ENCODE data around the gene PRSS50.

Gene PRSS50

DNA sequence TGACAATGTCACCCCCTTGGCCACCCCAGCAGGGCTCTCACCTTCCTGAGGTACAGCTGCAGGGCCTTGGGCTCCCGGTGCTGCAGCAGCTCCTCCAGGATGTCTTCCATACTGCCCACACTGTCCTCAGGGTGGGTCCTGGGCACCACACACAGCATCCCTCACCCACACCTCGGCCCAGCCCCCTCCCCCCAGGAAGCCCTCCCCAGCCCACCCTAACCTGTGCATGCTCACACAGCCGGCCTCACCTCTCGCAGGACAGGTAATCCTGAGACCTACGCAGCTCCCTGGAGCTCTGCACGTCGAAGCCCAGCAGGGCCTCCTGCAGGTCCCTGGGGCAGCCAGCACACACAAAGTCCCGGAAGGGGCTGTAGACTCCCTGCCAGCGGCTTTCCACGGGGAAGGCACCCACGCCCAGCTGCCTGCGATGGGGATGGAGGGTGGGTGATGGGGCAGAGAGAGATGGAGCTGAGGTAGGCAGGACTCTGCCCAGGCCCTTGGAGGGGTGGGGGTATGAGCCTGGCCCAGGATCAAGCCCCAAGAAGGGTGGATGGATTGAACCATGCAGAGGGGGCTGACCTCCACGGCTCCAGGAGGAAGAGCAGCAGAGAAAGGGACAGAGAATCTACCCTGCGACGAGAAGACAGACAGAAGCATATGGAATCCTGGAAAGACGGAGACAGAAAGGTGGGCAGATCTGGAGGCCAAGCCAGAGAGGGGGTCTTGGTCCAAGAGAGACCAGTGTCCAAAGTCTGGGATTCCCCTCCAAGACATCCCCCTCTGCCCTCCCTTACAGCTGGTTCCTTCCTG, 40.9 kb downstream of the PRSS50 start:
- Histone ChIP-seq H3K4me1 (ENCODE audit: insufficient read depth, low read length) (no peaks in the 10 kb centered on the region), H3K27me3 (ENCODE audit: insufficient read depth, low read length) (no peaks in the 10 kb centered on the region), H3K36me3 (ENCODE audit: insufficient read depth, low read depth, low read length) (no peaks in the 10 kb centered on the region), H3K9me3 (ENCODE audit: insufficient read depth, low read depth, low read length) (no peaks in the 10 kb centered on the region), H3K4me3 (ENCODE audit: low read length) (no peak overlapping the region), H3K27ac (ENCODE audit: low read length) (no peak overlapping the region), H3K9ac (ENCODE audit: low read depth, low read length) (no peak overlapping the region)

DNA sequence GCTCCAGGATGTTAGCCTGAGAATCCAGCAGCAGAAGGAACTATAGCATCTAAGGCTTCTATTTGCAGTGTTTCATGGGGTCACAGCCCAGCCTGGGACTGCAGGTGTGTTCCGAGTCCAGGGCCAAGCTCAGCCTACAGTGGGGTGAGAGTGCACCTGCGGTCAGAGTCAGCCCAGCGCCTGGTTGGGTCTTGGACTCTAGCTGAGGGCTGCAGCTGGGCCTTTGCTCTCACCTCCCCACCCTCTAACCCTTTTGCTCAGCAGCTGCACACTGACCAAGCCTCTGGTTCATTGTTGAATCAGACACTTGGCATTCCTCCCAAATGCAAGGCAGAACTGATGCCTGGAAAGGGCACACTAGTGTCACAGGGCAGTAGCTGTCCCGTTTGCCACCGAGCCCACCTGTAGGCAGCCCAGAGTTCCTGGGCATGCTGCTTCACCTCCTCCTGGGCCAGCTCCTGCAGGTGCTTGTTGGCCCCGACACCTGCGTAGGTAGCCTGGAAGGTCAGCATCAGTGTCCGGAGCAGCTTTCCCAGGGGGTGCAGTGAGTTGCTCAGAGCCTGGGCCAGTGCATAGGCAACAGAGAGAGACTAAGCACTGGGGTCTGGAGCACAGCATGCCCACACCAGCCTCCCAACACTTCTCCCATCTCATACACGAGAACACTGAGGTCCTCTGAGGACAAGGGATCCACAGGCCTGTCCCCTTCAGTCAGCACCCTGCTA, 41.7 kb downstream of the PRSS50 start:
- no peak overlapping the region for H3K27ac ChIP-seq (ENCODE audit: low read length)
- no peaks in the 10 kb centered on the region for H3K36me3 ChIP-seq (ENCODE audit: insufficient read depth, low read depth, low read length)
- H3K9ac ChIP-seq (ENCODE audit: low read depth, low read length): no peak overlapping the region
- no peaks in the 10 kb centered on the region for H3K9me3 ChIP-seq (ENCODE audit: insufficient read depth, low read depth, low read length)
- H3K4me3 ChIP-seq (ENCODE audit: low read length): no peak overlapping the region
- no peaks in the 10 kb centered on the region for H3K4me1 ChIP-seq (ENCODE audit: insufficient read depth, low read length)
- H3K27me3 ChIP-seq (ENCODE audit: insufficient read depth, low read length): no peaks in the 10 kb centered on the region

DNA sequence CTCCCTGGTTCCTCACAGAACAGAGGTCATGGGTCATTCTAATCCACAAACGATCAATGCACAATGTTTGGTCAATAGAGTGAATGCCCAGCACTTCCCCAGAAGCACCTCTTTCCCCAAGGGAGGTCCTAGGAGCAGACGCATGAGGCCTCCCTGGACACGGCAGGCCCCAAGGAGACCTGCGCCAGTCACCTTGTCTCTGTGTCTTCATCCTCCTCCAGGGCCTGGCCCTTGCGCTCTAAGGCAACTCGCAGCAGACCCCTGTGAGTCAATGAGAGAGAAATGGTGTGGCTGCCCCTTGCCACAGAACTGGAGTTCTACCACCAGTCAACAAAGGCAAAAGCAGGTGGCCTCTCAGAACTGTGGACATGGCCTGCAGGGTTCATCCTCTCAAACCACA, 42.2 kb downstream of the PRSS50 start:
- no peak overlapping the region for H3K27ac ChIP-seq (ENCODE audit: low read length)
- no peaks in the 10 kb centered on the region for H3K9me3 ChIP-seq (ENCODE audit: insufficient read depth, low read depth, low read length)
- H3K9ac ChIP-seq (ENCODE audit: low read depth, low read length): no peak overlapping the region
- H3K4me3 ChIP-seq (ENCODE audit: low read length): no peak overlapping the region
- no peaks in the 10 kb centered on the region for H3K4me1 ChIP-seq (ENCODE audit: insufficient read depth, low read length)
- no peaks in the 10 kb centered on the region for H3K36me3 ChIP-seq (ENCODE audit: insufficient read depth, low read depth, low read length)
- H3K27me3 ChIP-seq (ENCODE audit: insufficient read depth, low read length): no peaks in the 10 kb centered on the region

DNA sequence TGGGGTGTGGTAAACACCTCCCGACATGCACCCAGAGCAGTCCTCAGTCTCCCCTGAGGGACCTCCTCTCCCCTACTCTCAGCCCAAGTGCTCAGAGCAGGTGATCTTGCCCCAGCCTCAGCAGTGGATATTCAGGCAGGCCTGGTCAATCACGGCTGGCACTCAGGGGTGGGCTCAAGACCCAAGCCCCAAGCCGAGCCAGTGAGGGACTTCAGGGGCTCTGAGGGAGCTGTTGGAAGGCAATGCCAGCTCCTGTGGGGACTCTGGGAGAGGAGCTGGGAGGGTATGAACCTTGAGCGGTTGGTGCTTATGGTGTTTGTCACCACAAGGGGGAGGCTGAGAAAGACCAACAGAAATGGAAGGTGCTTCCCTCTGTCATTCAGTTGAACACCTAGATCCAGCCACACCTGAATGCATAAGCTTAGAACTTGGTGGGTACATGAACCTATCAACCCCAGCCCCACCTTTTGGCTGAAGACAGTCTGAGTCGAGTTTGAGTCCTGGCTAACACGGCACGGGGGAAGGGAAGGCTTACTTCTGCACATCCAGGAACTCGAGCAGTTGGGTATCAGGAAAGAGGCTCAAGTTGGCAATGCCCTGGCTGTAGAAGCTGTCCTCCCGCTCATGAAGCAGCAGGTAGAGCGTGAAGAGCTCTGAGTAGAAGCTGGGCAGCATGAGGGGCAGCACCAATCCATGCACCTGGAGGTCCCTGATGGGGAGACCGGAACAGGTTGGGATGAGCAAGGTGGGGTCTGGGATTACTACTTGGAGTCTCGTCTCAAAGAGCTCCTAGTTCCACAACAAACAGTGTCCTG, 43.4 kb downstream of the PRSS50 start:
- Histone ChIP-seq H3K9me3 (ENCODE audit: insufficient read depth, low read depth, low read length) (no peaks in the 10 kb centered on the region), H3K4me3 (ENCODE audit: low read length) (no peak overlapping the region), H3K27me3 (ENCODE audit: insufficient read depth, low read length) (no peaks in the 10 kb centered on the region), H3K27ac (ENCODE audit: low read length) (no peak overlapping the region), H3K4me1 (ENCODE audit: insufficient read depth, low read length) (no peaks in the 10 kb centered on the region), H3K9ac (ENCODE audit: low read depth, low read length) (no peak overlapping the region), H3K36me3 (ENCODE audit: insufficient read depth, low read depth, low read length) (no peaks in the 10 kb centered on the region)

DNA sequence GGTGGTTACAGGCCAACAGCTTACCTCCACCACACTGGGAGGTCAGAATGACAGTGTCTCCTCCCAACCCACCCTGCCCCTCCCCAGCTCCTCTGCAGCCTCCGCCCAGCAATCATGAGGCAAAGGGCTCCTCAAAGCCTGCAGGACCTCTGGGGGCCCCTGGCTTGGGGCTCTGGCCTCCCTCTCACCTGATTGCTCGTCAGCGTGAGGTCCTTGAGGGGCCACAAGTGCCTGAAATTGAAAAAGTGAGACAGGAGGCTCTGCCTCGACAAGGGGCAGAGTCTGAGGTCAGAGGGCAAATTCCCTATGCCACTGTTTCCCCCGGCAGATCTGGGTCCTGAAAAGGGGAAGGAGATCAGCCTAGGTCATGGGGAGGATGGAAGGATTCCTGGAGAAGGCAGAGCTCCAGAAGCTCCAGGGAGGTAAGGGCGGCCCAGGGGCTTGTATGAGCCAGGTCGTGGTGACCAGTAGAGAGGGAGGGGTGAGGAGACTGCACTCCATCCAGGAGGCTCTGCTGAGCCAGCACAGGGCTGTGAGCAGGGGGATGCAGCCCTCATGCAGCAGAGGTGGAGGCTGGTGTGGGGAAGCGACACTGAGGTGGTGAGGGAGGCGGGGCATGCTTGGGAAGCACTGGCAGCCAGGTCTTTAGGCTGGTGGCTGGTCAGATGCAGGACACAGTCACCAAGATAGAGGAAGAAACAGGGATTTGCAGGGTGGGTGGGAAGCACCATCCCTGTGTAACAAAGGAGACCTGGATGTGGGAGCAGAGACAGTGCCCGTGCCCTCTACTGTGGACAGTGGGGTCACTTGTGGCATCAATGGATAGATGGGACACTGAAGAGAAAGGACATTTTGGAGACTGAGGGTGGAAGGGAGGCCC, 44.3 kb downstream of the PRSS50 start:
- H3K4me3 ChIP-seq (ENCODE audit: low read length): no peak overlapping the region
- H3K9ac ChIP-seq (ENCODE audit: low read depth, low read length): no peak overlapping the region
- no peaks in the 10 kb centered on the region for H3K9me3 ChIP-seq (ENCODE audit: insufficient read depth, low read depth, low read length)
- no peaks in the 10 kb centered on the region for H3K36me3 ChIP-seq (ENCODE audit: insufficient read depth, low read depth, low read length)
- no peak overlapping the region for H3K27ac ChIP-seq (ENCODE audit: low read length)
- H3K4me1 ChIP-seq (ENCODE audit: insufficient read depth, low read length): no peaks in the 10 kb centered on the region
- no peaks in the 10 kb centered on the region for H3K27me3 ChIP-seq (ENCODE audit: insufficient read depth, low read length)

DNA sequence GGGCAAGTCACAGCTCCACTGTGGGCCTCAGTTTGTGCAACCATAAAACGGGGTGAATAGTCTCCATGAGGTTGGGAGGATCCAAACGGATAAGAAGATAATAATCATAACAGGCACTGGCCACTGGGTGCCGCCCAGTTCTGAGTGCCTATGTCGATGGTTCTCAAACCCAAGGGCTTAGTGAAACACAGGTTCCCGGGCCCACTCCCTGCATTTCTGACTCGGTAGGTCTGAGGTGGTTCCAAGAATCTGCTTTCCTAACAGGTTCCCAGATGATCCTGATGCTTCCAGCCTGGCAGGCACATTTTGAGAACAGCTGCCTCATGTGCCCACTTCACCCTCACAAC, 45.3 kb downstream of the PRSS50 start:
- H3K4me3 ChIP-seq (ENCODE audit: low read length): no peak overlapping the region
- H3K27me3 ChIP-seq (ENCODE audit: insufficient read depth, low read length): no peaks in the 10 kb centered on the region
- no peaks in the 10 kb centered on the region for H3K9me3 ChIP-seq (ENCODE audit: insufficient read depth, low read depth, low read length)
- H3K9ac ChIP-seq (ENCODE audit: low read depth, low read length): no peak overlapping the region
- no peaks in the 10 kb centered on the region for H3K4me1 ChIP-seq (ENCODE audit: insufficient read depth, low read length)
- no peaks in the 10 kb centered on the region for H3K36me3 ChIP-seq (ENCODE audit: insufficient read depth, low read depth, low read length)
- H3K27ac ChIP-seq (ENCODE audit: low read length): no peak overlapping the region

DNA sequence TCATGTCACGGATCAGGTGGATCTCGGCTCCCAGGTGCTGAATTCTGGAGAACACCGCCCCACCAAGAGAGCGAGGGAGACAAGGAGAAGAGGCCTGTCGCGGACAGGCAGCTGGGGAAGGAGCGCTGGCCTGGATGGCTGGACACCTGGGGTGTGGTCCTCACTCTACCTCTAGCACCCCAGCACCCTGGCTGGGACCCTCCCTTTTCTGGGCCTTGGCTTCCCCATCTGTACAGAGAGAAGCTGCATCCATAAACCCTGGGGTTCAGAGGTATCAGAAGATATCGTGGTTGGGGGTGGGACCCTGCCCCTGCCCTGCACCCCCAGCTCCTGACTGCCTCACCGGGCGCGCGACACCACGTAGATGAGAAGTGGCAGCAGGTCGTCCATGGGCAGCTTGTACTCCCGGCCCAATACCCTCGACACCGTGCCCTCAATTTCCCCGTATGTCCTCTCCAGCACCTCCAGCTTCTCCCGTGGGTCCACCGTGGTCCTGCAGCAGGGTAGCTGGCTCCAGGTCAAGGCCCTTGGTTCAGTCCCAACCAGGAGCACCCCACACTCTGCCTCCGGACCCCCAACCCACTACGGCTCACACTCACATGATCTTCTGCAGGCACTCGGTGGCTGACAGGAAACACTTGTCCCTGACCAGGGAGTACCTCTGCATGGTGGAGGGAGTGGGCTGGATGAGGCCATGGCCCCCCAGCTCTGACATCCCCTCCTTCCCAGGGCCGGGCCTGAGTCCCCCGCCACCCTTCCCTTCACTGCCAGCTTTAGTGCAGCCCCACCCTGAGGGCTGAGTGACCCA, 45.9 kb downstream of the PRSS50 start:
- no peaks in the 10 kb centered on the region for H3K9me3 ChIP-seq (ENCODE audit: insufficient read depth, low read depth, low read length)
- H3K4me3 ChIP-seq (ENCODE audit: low read length): no peak overlapping the region
- H3K36me3 ChIP-seq (ENCODE audit: insufficient read depth, low read depth, low read length): no peaks in the 10 kb centered on the region
- no peaks in the 10 kb centered on the region for H3K4me1 ChIP-seq (ENCODE audit: insufficient read depth, low read length)
- no peak overlapping the region for H3K9ac ChIP-seq (ENCODE audit: low read depth, low read length)
- no peak overlapping the region for H3K27ac ChIP-seq (ENCODE audit: low read length)
- no peaks in the 10 kb centered on the region for H3K27me3 ChIP-seq (ENCODE audit: insufficient read depth, low read length)

DNA sequence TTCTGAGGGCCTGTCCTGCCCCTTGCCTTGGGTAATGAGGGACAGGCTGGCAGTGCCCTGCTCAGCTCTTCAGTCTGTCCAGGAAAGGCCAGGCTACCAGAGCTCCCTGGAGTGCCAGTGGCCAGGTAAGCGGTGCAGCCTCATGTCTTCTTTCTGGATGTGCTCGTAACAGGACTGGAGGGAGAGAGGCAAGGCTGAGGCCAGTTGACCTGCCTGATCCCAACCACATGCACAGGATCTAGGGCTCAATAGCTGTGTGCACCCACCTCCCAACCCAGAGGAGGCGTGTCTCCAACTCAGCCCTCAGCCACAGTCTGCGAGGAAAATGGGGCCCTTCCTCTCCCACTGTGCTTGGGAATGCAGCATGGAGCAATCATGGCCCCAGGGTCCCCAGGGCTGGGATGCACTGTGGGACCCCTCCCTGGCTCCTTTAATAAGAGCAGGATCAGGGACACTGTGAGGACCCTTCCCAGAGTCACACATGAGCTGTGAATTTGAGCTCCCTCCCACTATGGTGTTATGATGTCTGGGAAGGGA, 46.7 kb downstream of the PRSS50 start:
- H3K27me3 ChIP-seq (ENCODE audit: insufficient read depth, low read length): no peaks in the 10 kb centered on the region
- H3K36me3 ChIP-seq (ENCODE audit: insufficient read depth, low read depth, low read length): no peaks in the 10 kb centered on the region
- no peak overlapping the region for H3K4me3 ChIP-seq (ENCODE audit: low read length)
- no peak overlapping the region for H3K27ac ChIP-seq (ENCODE audit: low read length)
- no peaks in the 10 kb centered on the region for H3K4me1 ChIP-seq (ENCODE audit: insufficient read depth, low read length)
- no peak overlapping the region for H3K9ac ChIP-seq (ENCODE audit: low read depth, low read length)
- no peaks in the 10 kb centered on the region for H3K9me3 ChIP-seq (ENCODE audit: insufficient read depth, low read depth, low read length)

DNA sequence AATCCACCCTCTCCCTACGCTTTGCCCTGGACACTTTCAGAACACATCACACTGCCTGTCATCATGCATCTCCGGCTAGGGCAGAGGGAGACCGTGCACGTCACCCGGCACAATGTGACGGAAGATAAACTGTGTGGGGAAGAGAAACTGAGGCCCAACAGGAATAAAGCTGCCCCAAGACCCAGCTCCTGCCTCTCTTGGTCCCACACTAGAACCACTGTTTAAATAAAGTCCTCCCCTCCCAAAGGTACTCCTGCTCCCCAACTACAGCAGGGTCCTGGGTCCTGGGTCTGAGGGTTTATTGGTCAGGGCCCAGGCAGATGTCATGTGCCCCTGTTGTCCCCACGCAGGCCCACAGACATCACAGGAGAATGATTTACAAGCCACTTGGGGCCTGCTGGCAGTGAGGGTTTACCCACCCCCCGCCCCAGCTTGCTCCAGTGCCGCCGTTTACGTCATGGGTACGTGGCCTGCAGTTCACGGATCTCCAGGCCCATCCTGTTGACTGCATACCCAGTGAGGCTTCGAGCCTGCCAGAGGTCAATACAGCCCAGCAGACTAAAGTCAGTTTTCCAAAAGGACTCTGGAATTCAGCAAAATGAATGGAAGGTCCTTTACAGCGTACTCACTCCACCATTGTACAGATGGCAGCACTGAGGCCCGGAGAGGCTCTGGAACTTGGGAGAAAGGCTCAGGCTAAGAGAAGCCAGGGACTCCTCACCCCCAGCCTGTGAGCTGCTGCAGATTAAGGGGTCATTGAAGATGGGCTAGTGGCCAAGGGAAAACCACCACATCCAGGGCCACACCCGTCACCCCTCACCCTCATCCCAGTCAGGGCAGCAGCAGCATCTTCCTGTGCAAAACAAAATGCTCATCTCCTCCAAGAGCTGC, 47.4 kb downstream of the PRSS50 start:
- no peak overlapping the region for H3K27ac ChIP-seq (ENCODE audit: low read length)
- no peaks in the 10 kb centered on the region for H3K27me3 ChIP-seq (ENCODE audit: insufficient read depth, low read length)
- H3K4me3 ChIP-seq (ENCODE audit: low read length): no peak overlapping the region
- no peaks in the 10 kb centered on the region for H3K9me3 ChIP-seq (ENCODE audit: insufficient read depth, low read depth, low read length)
- no peaks in the 10 kb centered on the region for H3K4me1 ChIP-seq (ENCODE audit: insufficient read depth, low read length)
- no peak overlapping the region for H3K9ac ChIP-seq (ENCODE audit: low read depth, low read length)
- H3K36me3 ChIP-seq (ENCODE audit: insufficient read depth, low read depth, low read length): no peaks in the 10 kb centered on the region

All from iPS-20b (cell line).